Astrocyte of the cerebellum (primary cell): ENCODE measurements around the gene FLNA.

Experiments
- DNase-seq: peaks from one replicate; pipeline ENCODE4 v3.0.0-alpha.2; 2011; ENCODE audit warnings: low read depth
- H3K4me3 ChIP-seq: 2 replicates; pipeline ENCODE4 v1.5.1; 2011; ENCODE audit warnings: mild to moderate bottlenecking, low read depth, low read length, moderate library complexity
- in situ Hi-C: cut with HindIII; loops from 2 replicates; pipeline ENCODE4 v1.10.0; 2017; ENCODE audit warnings: low sequenced_read_pairs
- TF ChIP-seq, protein P1 (sequence below): IDR thresholded peaks from 2 replicates; pipeline ENCODE4 v1.5.1; 2012; ENCODE audit warnings: low read length, low read depth, moderate library complexity, mild to moderate bottlenecking; ENCODE audit errors: missing control alignments

The FLNA gene

DNA sequence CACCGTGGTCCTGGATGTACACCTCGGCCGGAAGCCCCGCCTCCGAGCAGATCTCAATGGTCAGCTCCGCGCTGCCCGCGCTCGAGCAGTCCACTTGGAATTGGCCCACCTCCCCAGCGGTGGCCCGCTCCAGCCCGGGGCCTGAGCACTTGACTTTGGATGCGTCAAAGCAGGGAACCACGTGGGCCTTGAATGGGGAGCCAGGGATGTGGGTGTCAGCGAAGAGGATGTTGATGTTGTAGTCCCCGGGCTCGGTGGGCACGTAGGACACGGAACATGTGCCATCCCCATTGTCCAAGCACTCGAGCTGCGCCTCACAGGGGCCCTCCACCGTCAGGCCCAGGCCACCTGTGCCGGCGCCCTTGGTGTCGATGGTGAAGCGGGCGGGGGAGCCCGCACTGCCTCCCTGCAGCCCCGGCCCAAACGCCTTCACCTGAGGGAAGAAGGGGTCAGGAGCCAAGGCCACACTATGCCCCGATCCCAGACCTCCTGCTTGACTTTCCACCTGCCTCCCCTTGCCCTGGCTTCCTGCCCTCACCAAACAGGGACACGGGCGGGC is 14.2 kb downstream of the FLNA start:
- in situ Hi-C loops, result no loop called here
- H3K4me3 ChIP-seq, result no peak overlapping the region
- TF ChIP-seq, protein P1, sequence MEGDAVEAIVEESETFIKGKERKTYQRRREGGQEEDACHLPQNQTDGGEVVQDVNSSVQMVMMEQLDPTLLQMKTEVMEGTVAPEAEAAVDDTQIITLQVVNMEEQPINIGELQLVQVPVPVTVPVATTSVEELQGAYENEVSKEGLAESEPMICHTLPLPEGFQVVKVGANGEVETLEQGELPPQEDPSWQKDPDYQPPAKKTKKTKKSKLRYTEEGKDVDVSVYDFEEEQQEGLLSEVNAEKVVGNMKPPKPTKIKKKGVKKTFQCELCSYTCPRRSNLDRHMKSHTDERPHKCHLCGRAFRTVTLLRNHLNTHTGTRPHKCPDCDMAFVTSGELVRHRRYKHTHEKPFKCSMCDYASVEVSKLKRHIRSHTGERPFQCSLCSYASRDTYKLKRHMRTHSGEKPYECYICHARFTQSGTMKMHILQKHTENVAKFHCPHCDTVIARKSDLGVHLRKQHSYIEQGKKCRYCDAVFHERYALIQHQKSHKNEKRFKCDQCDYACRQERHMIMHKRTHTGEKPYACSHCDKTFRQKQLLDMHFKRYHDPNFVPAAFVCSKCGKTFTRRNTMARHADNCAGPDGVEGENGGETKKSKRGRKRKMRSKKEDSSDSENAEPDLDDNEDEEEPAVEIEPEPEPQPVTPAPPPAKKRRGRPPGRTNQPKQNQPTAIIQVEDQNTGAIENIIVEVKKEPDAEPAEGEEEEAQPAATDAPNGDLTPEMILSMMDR, result no peak
- no peak for DNase-seq

DNA sequence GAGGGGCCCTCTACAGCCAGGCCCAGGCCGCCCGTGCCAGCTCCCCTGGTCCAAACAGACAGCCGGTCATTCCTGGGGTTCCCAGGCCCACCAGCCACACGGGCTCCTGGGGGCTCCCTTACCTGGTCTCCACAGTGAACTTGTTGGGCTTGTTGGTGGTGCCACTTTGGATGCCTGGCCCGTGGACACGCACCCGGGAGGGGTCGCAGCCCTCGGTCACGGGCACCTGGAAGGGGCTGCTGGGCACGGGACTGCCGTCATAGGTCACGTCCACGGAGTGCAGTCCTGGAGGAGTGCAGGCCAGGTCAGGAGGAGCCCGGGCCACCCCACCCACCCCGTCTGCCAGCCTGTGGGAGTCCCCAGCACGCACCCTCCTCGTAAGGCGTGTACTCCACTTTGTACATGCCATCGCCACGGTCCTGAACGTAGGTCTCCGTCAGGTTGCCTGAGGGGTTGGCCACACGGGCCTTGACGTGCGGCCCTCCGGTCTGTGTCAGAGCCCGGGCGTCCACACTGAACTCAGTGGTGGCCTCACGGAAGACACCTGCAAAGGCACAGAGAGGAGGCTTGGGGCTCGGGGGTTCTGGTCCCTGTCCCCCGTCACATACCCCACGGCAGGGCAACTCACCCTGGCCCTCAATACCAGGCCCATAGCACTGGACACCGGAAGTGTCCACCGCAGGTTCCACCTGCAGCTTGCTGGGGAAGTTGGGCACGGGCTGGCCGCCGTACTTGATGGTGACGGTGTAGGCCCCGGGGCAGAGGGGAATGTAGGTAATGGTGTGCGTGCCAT is 14.9 kb downstream of the FLNA start:
- TF ChIP-seq, protein P1, result no peak
- no peak overlapping the region for H3K4me3 ChIP-seq
- DNase-seq, result no peak
- in situ Hi-C loops, result no loop called here

DNA sequence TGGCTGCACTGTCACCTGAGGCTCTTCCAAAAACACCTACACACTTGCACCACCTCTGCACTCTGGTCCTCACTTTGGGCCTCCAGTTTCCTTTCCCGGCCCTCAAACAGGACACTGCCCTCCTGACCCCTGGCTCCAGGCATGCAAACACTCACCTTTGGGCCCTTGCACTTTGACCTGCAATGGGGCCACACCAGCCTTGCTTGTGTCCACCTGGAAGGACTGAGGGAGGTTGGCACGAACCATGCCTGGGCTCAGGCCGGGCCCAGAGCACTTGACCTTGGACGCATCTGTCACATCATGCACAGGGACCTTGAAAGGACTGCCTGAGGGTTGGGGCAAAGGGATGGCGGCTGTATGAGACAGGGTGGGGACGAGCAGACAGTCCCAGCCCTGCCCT is 15.6 kb downstream of the FLNA start:
- in situ Hi-C loops, result no loop called here
- no peak for DNase-seq
- H3K4me3 ChIP-seq, result no peak overlapping the region
- TF ChIP-seq, protein P1, result no peak

DNA sequence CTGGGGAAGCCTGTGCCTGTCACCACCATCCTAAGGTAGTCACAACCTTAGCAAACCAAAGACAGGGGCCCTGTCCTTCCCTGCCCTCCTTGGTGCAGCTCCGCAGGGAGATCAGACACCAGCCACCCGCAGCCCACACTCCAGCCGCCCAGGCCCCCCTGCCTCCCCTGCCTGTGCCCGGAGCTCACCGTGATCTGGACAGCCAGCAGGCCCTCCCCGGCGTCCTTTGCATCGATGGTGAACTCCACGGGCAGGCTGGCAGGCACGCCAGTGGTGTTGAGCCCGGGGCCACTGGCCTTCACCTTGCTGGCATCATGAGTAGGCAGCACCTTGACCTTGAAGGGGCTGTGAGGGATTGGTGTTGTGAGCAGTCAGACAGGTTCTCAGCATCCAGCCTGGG is 16.4 kb downstream of the FLNA start:
- no peak overlapping the region for H3K4me3 ChIP-seq
- DNase-seq, result no peak
- TF ChIP-seq, protein P1, result no peak
- in situ Hi-C loops, result no loop called here

DNA sequence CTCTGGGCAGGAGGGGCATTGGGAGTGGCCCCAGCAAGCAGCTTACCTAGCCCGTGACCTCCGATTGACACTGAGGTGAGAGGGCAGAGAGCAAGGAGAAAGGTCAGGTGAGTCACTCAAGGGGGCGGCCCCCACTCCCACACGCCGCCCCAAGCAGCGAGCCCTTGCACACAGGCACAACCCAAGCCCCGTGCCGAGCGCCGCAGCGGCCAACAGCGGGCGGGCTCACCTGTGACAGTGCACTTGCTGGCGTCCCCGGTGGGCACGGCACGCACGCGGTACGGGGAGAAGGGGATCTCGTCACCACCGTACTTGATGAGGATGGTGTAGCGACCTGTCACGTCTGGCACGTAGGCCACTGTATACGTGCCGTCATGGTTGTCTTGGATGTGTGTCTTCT is 17.2 kb downstream of the FLNA start:
- no peak for DNase-seq
- in situ Hi-C loops, result no loop called here
- H3K4me3 ChIP-seq, result no peak overlapping the region
- TF ChIP-seq, protein P1, result no peak

DNA sequence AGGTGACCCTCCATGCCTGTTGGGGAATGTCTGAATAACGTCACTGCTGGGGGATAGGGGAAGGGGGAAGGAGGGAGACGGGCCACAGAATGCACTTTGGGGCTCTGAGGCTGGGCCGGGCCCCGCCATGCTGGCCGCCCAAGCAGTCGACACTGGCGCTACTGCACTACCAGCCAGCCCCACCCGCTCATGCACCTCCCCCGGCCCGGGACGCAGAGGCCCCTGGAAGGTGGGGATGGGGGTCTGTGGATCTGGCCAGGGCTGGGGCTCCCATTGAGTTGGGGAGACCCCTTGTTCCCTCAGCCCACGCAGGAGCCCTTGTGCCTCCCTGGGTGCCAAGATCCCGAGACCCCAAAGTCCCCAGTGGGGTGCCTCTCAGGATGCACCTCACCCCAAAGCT is 17.8 kb downstream of the FLNA start:
- DNase-seq, result no peak
- H3K4me3 ChIP-seq, result no peak overlapping the region
- TF ChIP-seq, protein P1, result no peak
- in situ Hi-C loops, result no loop called here
